Choroid plexus epithelial cell (primary cell): Measurements from ENCODE around the gene RAI1.

Experiments
- DNase-seq: peaks from one replicate; pipeline ENCODE4 v3.0.0-alpha.2; 2010; ENCODE audit warnings: low read depth
- H3K4me3 ChIP-seq: 2 replicates; pipeline ENCODE4 v1.5.1; 2011; ENCODE audit warnings: low read depth, mild to moderate bottlenecking, control low read depth, low read length, moderate library complexity
- TF ChIP-seq, protein P1 (sequence below): conservative IDR thresholded peaks from 2 replicates; pipeline ENCODE4 v1.5.1; 2011; ENCODE audit warnings: low read depth, mild to moderate bottlenecking, control low read depth, inconsistent platforms, low read length, moderate library complexity

RAI1 gene

DNA sequence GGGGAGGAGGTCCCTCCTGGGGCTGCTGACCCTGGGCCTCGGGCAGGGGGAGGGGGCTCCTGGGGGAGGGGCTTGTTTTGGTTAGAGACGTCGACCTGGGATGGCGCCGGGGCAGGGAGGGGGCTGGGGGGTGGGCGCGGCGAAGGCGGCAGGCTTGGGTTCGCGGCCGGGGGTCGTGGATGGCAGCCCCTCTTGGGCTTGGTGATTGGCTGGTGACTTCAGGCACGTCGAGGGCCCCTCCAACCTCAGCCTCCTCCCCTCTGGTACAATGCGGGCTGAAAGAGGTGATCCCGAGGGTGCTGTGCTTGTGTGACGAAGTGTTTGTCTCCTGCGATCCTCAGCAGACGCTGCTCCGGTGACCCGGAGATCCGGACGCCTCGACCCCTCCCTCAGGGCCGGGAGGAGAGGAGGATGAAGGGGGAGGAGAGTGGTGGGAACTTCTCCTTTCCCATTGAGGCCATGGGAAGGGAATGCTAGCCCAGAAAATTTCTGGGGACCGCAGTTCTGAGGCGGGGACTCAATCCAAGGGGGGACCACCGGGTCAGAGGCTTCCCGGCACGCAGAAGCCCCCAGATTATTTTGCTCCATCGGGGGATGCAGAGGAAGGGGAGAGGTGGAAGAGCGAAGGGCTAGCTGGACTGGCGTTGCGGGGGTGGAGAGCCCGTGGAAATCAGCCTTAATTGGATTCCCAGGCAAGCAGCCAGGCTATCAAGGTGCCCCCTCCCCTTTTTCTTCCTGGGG, 43.9 kb downstream of the RAI1 start:
- H3K4me3 ChIP-seq: peak overlapping the region; percentile 70
- TF ChIP-seq, protein P1, sequence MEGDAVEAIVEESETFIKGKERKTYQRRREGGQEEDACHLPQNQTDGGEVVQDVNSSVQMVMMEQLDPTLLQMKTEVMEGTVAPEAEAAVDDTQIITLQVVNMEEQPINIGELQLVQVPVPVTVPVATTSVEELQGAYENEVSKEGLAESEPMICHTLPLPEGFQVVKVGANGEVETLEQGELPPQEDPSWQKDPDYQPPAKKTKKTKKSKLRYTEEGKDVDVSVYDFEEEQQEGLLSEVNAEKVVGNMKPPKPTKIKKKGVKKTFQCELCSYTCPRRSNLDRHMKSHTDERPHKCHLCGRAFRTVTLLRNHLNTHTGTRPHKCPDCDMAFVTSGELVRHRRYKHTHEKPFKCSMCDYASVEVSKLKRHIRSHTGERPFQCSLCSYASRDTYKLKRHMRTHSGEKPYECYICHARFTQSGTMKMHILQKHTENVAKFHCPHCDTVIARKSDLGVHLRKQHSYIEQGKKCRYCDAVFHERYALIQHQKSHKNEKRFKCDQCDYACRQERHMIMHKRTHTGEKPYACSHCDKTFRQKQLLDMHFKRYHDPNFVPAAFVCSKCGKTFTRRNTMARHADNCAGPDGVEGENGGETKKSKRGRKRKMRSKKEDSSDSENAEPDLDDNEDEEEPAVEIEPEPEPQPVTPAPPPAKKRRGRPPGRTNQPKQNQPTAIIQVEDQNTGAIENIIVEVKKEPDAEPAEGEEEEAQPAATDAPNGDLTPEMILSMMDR: no peak
- no peak for DNase-seq

DNA sequence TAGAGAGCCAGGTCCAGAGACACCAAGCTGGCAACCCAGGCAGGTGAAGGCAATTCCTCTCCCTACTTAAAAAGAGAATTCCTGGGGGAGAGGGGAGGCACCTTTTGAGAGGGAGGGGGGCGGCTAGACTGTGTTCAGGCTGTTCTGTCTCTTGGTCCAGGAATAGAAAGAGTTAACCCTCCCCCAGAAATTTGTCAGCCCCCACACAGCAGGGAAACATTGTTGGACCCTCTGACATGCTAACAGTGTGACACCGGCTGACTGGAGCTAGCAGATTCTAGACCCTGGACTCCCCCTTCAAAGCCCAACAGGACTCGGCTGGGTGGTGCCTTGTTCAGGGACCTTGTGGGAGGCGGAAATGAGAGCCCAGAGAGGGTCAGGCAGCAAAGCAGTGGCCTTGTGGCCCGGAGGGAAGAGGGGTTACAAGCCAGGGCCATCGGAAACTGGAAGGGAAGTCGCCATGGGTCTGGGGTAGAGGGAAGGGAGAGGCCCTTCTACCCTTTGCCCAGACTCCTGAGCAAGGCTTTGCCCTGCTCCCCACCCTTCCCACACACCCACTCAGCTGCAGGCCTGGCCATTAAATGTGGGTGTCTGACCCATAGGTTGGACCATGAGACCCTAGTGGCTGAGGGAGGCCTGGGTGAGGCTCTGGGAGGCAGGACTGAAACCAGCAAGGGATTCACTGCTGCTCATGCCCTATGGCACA, 44.6 kb downstream of the RAI1 start:
- DNase-seq: no peak
- H3K4me3 ChIP-seq: peak overlapping the region; percentile 70
- TF ChIP-seq, protein P1: no peak

GRCh38 chr17:17726458-17727060, 45.3 kb downstream of the RAI1 start:
- no peak for DNase-seq
- no peak overlapping the region for H3K4me3 ChIP-seq
- TF ChIP-seq, protein P1: no peak

GRCh38 chr17:17727111-17727659, 45.9 kb downstream of the RAI1 start:
- DNase-seq: no peak
- H3K4me3 ChIP-seq: no peak overlapping the region
- TF ChIP-seq, protein P1: no peak

DNA sequence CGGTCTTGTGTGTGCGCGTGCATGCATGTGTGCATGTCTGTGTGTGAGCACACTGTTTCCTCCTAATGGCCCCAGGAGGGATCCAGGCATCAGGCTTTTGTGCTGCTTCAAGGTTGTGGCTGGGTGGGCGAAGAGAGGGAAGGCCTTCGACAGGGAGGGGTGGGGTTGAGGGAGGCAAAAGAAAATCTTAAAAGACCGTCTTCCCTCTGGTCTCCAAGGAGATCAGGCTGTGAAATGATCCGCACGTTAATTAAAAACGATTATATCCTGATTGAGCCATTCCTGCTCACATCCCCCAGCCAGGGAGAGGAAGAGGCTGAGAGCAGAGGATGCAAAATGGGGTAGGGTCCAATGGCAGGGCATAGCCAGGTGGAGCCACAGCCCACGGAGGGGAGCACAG, 46.9 kb downstream of the RAI1 start:
- DNase-seq: no peak
- TF ChIP-seq, protein P1: no peak
- H3K4me3 ChIP-seq: no peak overlapping the region

GRCh38 chr17:17728550-17729251, 47.4 kb downstream of the RAI1 start:
- TF ChIP-seq, protein P1: no peak
- no peak overlapping the region for H3K4me3 ChIP-seq
- DNase-seq: no peak
